ENCODE results near the gene CCDC27.

CCDC27 gene

DNA sequence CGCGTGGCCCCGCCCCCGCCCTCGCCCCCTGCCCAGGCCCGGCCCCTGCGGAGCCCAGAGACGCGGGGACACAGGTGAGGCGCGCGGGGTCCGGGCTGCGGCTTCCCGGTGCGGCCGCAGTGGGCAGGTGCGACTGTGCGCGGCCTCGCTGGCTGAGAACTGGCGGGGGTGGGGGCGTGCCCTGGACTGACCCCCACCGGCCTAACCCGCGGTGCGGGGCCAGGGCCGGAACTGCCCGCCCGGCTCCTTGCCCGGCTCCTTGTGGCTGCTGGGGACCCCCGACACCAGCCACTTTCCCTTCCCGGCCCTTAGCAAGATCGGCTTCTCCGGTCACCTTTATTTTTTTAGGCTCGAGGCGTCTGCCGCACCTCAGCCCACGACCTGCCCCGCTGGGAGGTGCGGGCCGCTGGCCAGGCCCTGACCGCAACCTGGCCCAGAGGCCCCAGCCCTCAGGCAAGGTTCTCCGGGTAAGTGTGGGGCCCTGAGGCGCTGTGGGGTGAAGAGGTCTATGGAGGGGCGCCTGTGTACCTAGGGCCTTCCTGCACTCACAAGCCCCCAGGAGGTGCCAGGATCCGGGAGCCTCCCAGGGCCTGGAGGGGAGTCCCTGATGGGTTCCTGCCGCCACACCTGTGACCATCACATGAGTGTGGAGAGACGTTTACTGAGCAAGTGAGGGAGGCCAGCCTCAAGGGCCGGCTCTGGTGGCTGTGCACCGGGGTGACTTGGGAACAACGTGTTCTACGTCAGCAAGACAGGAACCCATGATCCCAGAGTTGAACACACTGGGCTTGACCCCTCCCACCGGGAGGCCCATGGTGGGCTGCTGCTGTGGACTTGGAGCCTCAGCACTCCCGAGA, 20.7 kb downstream of the CCDC27 start, which contains the start of gene SMIM1:
SMIM1 (plus strand) TSS at position 35 of the 857 bp plus-strand sequence. CDS start 2,625 bp downstream, outside the sequence.
- Mint-ChIP-seq H3K36me3 (no peaks in the 10 kb centered on the region), H3K4me3 (peak within 1 kb of the TSS; percentile 76), H3K9me3 (no peaks in the 10 kb centered on the region), H3K27ac (peak within 1 kb of the TSS; percentile 69), H3K4me1 (peaks cover 22% of the 10 kb centered on the region)
- DNase-seq (ENCODE audit: low spot score in 2 of 2): peak in 1 of 2 donors; percentile 59
- no peak for ATAC-seq

GRCh38 chr1:3773572-3774275, 21.5 kb downstream of the CCDC27 start:
- no peaks in the 10 kb centered on the region for H3K9me3 Mint-ChIP-seq
- no peaks in the 10 kb centered on the region for H3K36me3 Mint-ChIP-seq
- H3K4me1 Mint-ChIP-seq: peaks cover 22% of the 10 kb centered on the region
- H3K4me3 Mint-ChIP-seq: peak overlapping the region; percentile 76
- no peak overlapping the region for H3K27ac Mint-ChIP-seq
- ATAC-seq: no peak
- no peak for DNase-seq (ENCODE audit: low spot score in 2 of 2)

DNA sequence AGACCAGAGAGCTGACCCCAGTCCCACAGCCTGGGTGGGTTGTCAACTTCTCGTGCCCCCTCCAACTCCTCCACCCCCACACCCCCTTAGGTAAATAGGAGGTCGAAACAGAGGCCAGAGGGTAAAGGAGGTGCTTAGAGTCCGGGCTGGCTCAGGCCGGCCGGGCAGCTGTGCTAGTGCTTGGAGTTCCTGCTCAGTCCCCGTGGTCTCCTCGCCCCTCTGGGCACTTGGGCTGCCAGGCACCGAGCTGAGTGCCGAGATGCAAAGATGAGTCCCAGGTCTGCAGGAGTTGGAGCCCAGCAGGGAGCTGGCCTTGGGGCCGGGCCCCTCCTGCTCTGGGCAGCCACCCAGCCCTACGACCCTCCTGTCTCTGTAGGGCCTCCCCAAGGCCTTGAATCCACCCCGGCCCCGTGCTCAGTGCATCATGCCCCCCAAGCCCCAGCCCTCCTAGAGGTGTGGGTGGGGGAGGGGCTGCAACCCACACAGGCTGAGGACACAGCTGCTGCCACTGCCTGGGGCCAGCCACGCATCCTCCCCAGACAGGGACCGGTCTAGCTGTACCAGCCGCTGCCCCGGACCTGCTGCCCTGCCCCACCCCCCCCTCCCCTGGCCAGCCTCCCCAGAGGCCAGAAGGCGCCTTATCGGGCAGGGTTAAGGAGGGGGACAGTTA, 22.2 kb downstream of the CCDC27 start:
- no peak for ATAC-seq
- Mint-ChIP-seq H3K27ac (no peak overlapping the region), H3K4me3 (no peak overlapping the region), H3K9me3 (no peaks in the 10 kb centered on the region), H3K4me1 (peaks cover 22% of the 10 kb centered on the region), H3K36me3 (peaks cover 4% of the 10 kb centered on the region)
- DNase-seq (ENCODE audit: low spot score in 2 of 2): no peak

- H3K4me1 Mint-ChIP-seq: peaks cover 22% of the 10 kb centered on the region
- ATAC-seq (no peak), DNase-seq (ENCODE audit: low spot score in 2 of 2) (no peak)
- H3K27ac Mint-ChIP-seq: no peak overlapping the region
- H3K9me3 Mint-ChIP-seq: no peaks in the 10 kb centered on the region
- peaks cover 10% of the 10 kb centered on the region for H3K36me3 Mint-ChIP-seq
- H3K4me3 Mint-ChIP-seq: no peak overlapping the region
These were observed 22.8 kb downstream of the CCDC27 start for GRCh38 chr1:3774946-3775489.

DNA sequence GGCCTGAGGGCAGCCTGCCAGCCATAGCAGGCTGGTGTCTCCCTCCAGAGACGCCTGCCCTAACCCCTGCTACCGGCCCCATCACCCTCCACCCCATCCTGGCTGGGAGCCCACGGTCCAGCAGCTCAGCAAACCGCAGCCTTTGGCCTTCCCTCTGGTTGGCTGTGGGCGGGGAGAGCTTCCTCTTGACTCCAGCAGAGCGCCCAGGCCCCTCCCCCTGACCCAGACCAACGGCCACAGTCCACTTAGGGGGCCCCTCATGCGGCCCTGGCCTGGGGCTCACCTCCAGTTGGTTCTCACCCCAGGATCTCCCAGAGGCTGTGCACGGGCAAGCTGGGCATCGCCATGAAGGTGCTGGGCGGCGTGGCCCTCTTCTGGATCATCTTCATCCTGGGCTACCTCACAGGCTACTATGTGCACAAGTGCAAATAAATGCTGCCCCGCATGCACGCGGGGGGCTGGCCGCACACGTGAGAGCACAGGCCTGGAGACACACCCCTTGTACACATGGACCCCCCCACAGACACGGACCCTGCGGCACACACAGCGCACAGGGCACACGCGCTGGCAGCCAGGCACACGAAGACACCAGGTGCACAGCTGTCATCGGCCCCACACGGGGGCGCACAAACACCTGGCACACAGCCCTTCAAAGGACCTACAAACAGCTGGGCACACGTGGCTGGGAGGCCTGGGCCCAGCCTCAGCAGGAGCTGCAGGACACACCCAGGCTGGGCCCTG, 23.4 kb downstream of the CCDC27 start:
- DNase-seq (ENCODE audit: low spot score in 2 of 2) (no peak), ATAC-seq (peak; percentile 65)
- Mint-ChIP-seq H3K4me1 (peaks cover 19% of the 10 kb centered on the region), H3K9me3 (no peaks in the 10 kb centered on the region), H3K4me3 (no peak overlapping the region), H3K36me3 (peaks cover 16% of the 10 kb centered on the region), H3K27ac (no peak overlapping the region)

- ATAC-seq: no peak
These were observed 24.1 kb downstream of the CCDC27 start for GRCh38 chr1:3776231-3776961.

GRCh38 chr1:3777078-3777547, 24.9 kb downstream of the CCDC27 start:
- Mint-ChIP-seq H3K9me3 (no peaks in the 10 kb centered on the region), H3K4me1 (peaks cover 11% of the 10 kb centered on the region), H3K36me3 (peaks cover 31% of the 10 kb centered on the region), H3K27ac (peak overlapping the region; percentile 12), H3K4me3 (no peak overlapping the region)
- ATAC-seq: no peak
- DNase-seq (ENCODE audit: low spot score in 2 of 2): no peak

More at GRCh38 chr1:3776231-3776961, 24.1 kb downstream of the CCDC27 start:
- no peak for DNase-seq (ENCODE audit: low spot score in 2 of 2)
- Mint-ChIP-seq H3K27ac (peak overlapping the region; percentile 12), H3K4me1 (peaks cover 17% of the 10 kb centered on the region), H3K4me3 (no peak overlapping the region), H3K9me3 (no peaks in the 10 kb centered on the region), H3K36me3 (peaks cover 24% of the 10 kb centered on the region)

DNA sequence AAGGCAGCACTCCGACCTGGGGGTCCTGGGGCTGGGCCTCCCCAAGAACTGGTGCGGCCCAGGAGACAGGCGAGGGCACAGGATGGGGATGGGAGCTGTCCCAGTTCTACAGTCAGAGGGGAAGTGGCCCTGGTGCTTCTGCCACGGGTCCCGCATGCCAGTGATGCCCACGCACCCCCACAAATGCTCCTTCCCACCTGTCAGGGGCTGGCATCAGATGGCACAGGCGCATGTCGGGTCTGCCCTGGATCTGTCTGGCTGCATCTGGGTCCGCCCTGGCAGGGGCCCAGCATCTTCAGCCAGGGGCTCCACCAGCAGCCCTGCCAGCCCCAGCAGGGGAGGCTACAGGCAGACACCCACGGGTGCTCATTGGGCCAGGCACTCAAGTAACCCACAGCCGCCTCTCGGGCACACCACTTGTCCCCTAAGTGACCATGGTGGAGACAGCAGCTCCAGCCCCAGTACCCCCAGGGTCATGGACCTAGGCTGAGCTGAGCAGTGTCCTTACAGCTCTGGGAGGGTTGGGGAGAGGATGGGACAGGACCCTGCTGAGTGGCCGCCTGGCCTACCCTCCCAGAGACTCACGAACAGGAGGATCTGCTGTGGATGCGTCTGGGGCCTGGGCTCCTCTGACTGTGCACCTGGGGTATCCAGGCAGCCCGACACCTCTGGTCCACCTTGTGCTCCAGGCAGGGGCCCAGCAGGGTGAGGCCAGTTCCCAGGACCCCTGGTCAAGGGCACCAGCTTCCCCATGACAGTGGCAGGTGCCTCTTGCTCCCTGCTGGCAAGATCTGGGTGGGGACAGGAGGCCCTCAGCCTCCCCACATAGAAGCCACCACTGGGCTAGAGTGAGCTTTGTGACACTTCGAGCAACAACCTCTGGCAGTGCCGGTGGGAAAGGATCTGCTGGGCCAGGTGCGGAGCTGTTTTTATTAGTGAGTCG, 25.7 kb downstream of the CCDC27 start:
- ATAC-seq (no peak), DNase-seq (ENCODE audit: low spot score in 2 of 2) (no peak)
- no peaks in the 10 kb centered on the region for H3K9me3 Mint-ChIP-seq
- H3K36me3 Mint-ChIP-seq: peaks cover 39% of the 10 kb centered on the region
- peak overlapping the region; percentile 12 for H3K27ac Mint-ChIP-seq
- H3K4me3 Mint-ChIP-seq: no peak overlapping the region
- peaks cover 11% of the 10 kb centered on the region for H3K4me1 Mint-ChIP-seq

- Mint-ChIP-seq H3K4me3 (no peak overlapping the region), H3K4me1 (peaks cover 6% of the 10 kb centered on the region), H3K27ac (no peak overlapping the region), H3K9me3 (no peaks in the 10 kb centered on the region), H3K36me3 (peaks cover 47% of the 10 kb centered on the region)
- DNase-seq (ENCODE audit: low spot score in 2 of 2) (no peak), ATAC-seq (no peak)
These were observed 26.5 kb downstream of the CCDC27 start for GRCh38 chr1:3778590-3779264.

GRCh38 chr1:3779265-3779911, 27.1 kb downstream of the CCDC27 start:
- Mint-ChIP-seq H3K36me3 (peaks cover 53% of the 10 kb centered on the region), H3K27ac (no peak overlapping the region), H3K9me3 (no peaks in the 10 kb centered on the region), H3K4me1 (peaks cover 6% of the 10 kb centered on the region), H3K4me3 (no peak overlapping the region)
- no peak for DNase-seq (ENCODE audit: low spot score in 2 of 2)
- ATAC-seq: no peak

DNA sequence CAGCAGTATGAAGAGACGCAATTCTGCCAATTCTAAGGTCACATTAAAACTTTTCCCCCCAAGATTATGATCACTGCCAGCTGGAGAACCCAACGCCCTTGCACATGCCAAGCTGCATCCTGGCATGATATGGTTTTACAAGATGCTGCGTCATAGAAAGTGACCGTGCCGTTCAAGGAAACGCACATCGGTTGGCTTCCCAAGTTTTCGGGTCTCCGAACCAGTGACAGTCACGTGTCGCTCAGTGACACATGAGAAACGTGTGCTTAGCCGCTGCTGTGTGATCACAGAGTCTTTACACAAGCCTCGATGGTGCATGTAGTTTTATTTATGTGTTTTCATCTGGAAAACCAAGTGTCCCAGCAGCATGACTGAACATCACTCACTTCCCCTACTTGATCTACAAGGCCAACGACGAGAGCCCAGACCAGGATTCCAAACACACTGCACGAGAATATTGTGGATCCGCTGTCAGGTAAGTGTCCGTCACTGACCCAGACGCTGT, 27.7 kb downstream of the CCDC27 start:
- H3K27ac Mint-ChIP-seq: no peak overlapping the region
- H3K9me3 Mint-ChIP-seq: no peaks in the 10 kb centered on the region
- no peak overlapping the region for H3K4me3 Mint-ChIP-seq
- peaks cover 59% of the 10 kb centered on the region for H3K36me3 Mint-ChIP-seq
- peaks cover 6% of the 10 kb centered on the region for H3K4me1 Mint-ChIP-seq
- ATAC-seq (no peak), DNase-seq (ENCODE audit: low spot score in 2 of 2) (no peak)

DNA sequence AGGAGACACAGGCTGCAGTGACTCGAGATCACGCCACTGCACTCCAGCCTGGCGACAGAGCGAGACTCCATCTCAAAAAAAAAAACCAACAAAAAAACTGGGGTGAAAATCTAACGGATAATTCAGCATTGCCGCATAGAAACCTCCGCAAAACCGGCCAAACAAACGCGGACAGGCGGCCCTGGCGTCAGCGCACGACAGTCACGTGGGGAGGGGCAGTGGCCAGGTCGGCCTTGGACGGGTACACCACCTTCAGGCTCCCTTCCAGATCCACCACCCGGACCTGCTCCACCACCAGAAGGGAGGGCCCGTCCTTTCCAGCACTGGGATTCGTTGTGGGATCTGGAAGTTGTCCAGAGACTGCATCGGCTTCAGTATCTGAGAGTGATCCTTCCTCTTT, 28.7 kb downstream of the CCDC27 start:
- Mint-ChIP-seq H3K36me3 (peaks cover 69% of the 10 kb centered on the region), H3K4me1 (peaks cover 3% of the 10 kb centered on the region), H3K4me3 (no peak overlapping the region), H3K27ac (no peak overlapping the region), H3K9me3 (no peaks in the 10 kb centered on the region)
- no peak for ATAC-seq
- no peak for DNase-seq (ENCODE audit: low spot score in 2 of 2)

Data from stimulated activated effector memory CD8-positive, alpha-beta T cell treated with anti-CD3 and anti-CD28 coated beads, Interleukin-12 subunit alpha, Interleukin-12 subunit beta, amount 100 ng/mL, for 72 hours (primary cell).